NT2/D1 (cell line): ENCODE results near the gene ROPN1L.
"Not testable (repeated sequence)": the region's sequence is repeated elsewhere in the genome, so short reads cannot be mapped to it uniquely, and the experiment has no call there.

Source experiments
- DNase-seq: peaks from one replicate; pipeline ENCODE4 v3.0.0-alpha.2; 2011; ENCODE audit warnings: low read depth, low spot score
- H3K27me3 ChIP-seq: 2 replicates; pipeline ENCODE4 v1.6.0; 2011; ENCODE audit warnings: mild to moderate bottlenecking; ENCODE audit not compliant: insufficient read length, insufficient read depth
- H3K36me3 ChIP-seq: 2 replicates; pipeline ENCODE4 v1.6.1; 2011; ENCODE audit warnings: mild to moderate bottlenecking, low read length, mixed read lengths; ENCODE audit not compliant: insufficient read depth, insufficient read length
- H3K4me1 ChIP-seq: 2 replicates; pipeline ENCODE4 v1.5.1; 2011; ENCODE audit not compliant: insufficient read depth, insufficient read length
- H3K4me3 ChIP-seq: 2 replicates; pipeline ENCODE4 v1.5.1; 2011; ENCODE audit warnings: low read depth; ENCODE audit not compliant: insufficient read length
- H3K9ac ChIP-seq: 2 replicates; pipeline ENCODE4 v1.6.0; 2011; ENCODE audit warnings: low read depth; ENCODE audit not compliant: insufficient read length
- H3K9me3 ChIP-seq: 2 replicates; pipeline ENCODE4 v1.5.1; 2011; ENCODE audit warnings: mild to moderate bottlenecking, low read length; ENCODE audit not compliant: insufficient read depth
- SUZ12 ChIP-seq: IDR thresholded peaks from 2 replicates; pipeline ENCODE4 v1.6.1; 2011; ENCODE audit not compliant: insufficient read length, insufficient read depth; ENCODE audit errors: extremely low read depth
- YY1 ChIP-seq: IDR thresholded peaks from 2 replicates; pipeline ENCODE4 v1.6.1; 2011; ENCODE audit not compliant: insufficient read length, insufficient read depth
- ZNF274 ChIP-seq: IDR thresholded peaks from 2 replicates; pipeline ENCODE4 v1.6.1; 2011; ENCODE audit warnings: mild to moderate bottlenecking, low read depth, low read length

The ROPN1L gene

GRCh38 chr5:10441083-10441991 lies at the start of gene ROPN1L:
Gene ROPN1L, plus strand, starts transcription at chr5:10441879. Its CDS starts 289 bp downstream, at chr5:10442168.
- Histone ChIP-seq H3K9me3 (no peaks in the 10 kb centered on the region), H3K4me1 (no peaks in the 10 kb centered on the region), H3K27me3 (peaks cover 19% of the 10 kb centered on the region), H3K9ac (peak within 1 kb of the TSS; percentile 92), H3K36me3 (no peaks in the 10 kb centered on the region), H3K4me3 (peak within 1 kb of the TSS; percentile 69)
- peak; percentile 66 for DNase-seq
- TF ChIP-seq YY1, result no peak
- TF ChIP-seq SUZ12, result no peak
- no peak for TF ChIP-seq ZNF274

- not testable (repeated sequence) for H3K9me3 ChIP-seq, H3K9ac ChIP-seq, H3K27me3 ChIP-seq, H3K4me1 ChIP-seq, DNase-seq, H3K4me3 ChIP-seq
- H3K36me3 ChIP-seq, result peaks cover 64% of the 10 kb centered on the region
These were observed 48.9 kb upstream of the ROPN1L start for GRCh38 chr5:10392567-10393328.

- H3K36me3 ChIP-seq, result peaks cover 64% of the 10 kb centered on the region
- H3K4me1 ChIP-seq, result no peaks in the 10 kb centered on the region
- H3K9me3 ChIP-seq, result no peaks in the 10 kb centered on the region
- H3K4me3 ChIP-seq, result no peak overlapping the region
- H3K9ac ChIP-seq, result no peak overlapping the region
- TF ChIP-seq ZNF274 (no peak), SUZ12 (no peak), YY1 (no peak)
- DNase-seq, result no peak
- no peaks in the 10 kb centered on the region for H3K27me3 ChIP-seq
These were observed 48.2 kb upstream of the ROPN1L start for GRCh38 chr5:10393491-10393890.

GRCh38 chr5:10396552-10396951 lies 45.1 kb upstream of the ROPN1L start:
- Histone ChIP-seq H3K4me3 (no peak overlapping the region), H3K4me1 (no peaks in the 10 kb centered on the region), H3K9ac (no peak overlapping the region), H3K9me3 (no peaks in the 10 kb centered on the region), H3K36me3 (peaks cover 55% of the 10 kb centered on the region), H3K27me3 (no peaks in the 10 kb centered on the region)
- DNase-seq, result no peak
- TF ChIP-seq YY1, result no peak
- TF ChIP-seq ZNF274, result no peak
- no peak for TF ChIP-seq SUZ12

GRCh38 chr5:10399839-10400238 lies 41.8 kb upstream of the ROPN1L start:
- no peak overlapping the region for H3K9ac ChIP-seq
- H3K36me3 ChIP-seq, result peaks cover 54% of the 10 kb centered on the region
- H3K4me3 ChIP-seq, result no peak overlapping the region
- H3K9me3 ChIP-seq, result no peaks in the 10 kb centered on the region
- no peak for TF ChIP-seq YY1
- no peak for TF ChIP-seq SUZ12
- DNase-seq, result no peak
- no peaks in the 10 kb centered on the region for H3K4me1 ChIP-seq
- no peaks in the 10 kb centered on the region for H3K27me3 ChIP-seq

- Histone ChIP-seq H3K4me3 (no peak overlapping the region), H3K9ac (no peak overlapping the region), H3K4me1 (no peaks in the 10 kb centered on the region), H3K27me3 (no peaks in the 10 kb centered on the region), H3K36me3 (peaks cover 54% of the 10 kb centered on the region), H3K9me3 (no peaks in the 10 kb centered on the region)
- no peak for DNase-seq
- TF ChIP-seq SUZ12, result no peak
These were observed 41.3 kb upstream of the ROPN1L start for GRCh38 chr5:10400411-10400810.

- TF ChIP-seq SUZ12 (no peak), ZNF274 (no peak), YY1 (no peak)
- Histone ChIP-seq H3K9me3 (no peaks in the 10 kb centered on the region), H3K9ac (no peak overlapping the region), H3K4me3 (no peak overlapping the region), H3K36me3 (peaks cover 53% of the 10 kb centered on the region), H3K27me3 (no peaks in the 10 kb centered on the region), H3K4me1 (no peaks in the 10 kb centered on the region)
- DNase-seq, result no peak
These were observed 40.8 kb upstream of the ROPN1L start for GRCh38 chr5:10400831-10401230.
